ENCODE measurements around the gene RBM10.

RBM10 gene

GRCh38 chrX:47232197-47232802 lies 87.3 kb downstream of the RBM10 start:
- ChIA-PET POLR2A (interaction anchor here (1.8 kb wide), 1 partner anchor 14 kb away, joined by 20 read pairs; the partner anchor contains the start of gene CDK16), CTCF (interaction anchor here (1.5 kb wide), 1 partner anchor 291 kb away, joined by 5 read pairs; no protein-coding TSS in a partner anchor)
- no peak for DNase-seq (ENCODE audit: extremely low spot score)
- no peak for TF ChIP-seq CTCF (IDR thresholded peaks at IDR 0.05; ENCODE audit: control extremely low read depth, extremely low read depth, low read depth, missing control alignments)

- DNase-seq (ENCODE audit: extremely low spot score): peak; percentile 51
Measured at GRCh38 chrX:47232803-47233332, 87.8 kb downstream of the RBM10 start, which contains the start of gene USP11. TSS of gene USP11 (plus strand) at chrX:47233009. CDS start at chrX:47233044, 35 bp downstream.

GRCh38 chrX:47233333-47234113 lies 88.5 kb downstream of the RBM10 start:
- CTCF ChIA-PET: interaction anchor here (1.5 kb wide), 1 partner anchor 290 kb away, joined by 5 read pairs; no protein-coding TSS in a partner anchor

More at GRCh38 chrX:47232803-47233332, 87.8 kb downstream of the RBM10 start, which contains the start of gene USP11:
- POLR2A ChIA-PET: interaction anchor here (0.6 to 1.8 kb wide), 6 partner anchors 14 to 756 kb away, joined by 3 to 20 read pairs (median 4); partner anchors contain the start of gene CDK16
- TF ChIP-seq CTCF (IDR thresholded peaks at IDR 0.05; ENCODE audit: control extremely low read depth, extremely low read depth, low read depth, missing control alignments): no peak
- CTCF ChIA-PET: interaction anchor here (1.5 kb wide), 1 partner anchor 290 kb away, joined by 5 read pairs; no protein-coding TSS in a partner anchor

GRCh38 chrX:47234583-47234982 lies 89.6 kb downstream of the RBM10 start:
- no peak for TF ChIP-seq CTCF (IDR thresholded peaks at IDR 0.05; ENCODE audit: control extremely low read depth, extremely low read depth, low read depth, missing control alignments)
- POLR2A ChIA-PET: no interaction called here
- CTCF ChIA-PET: no interaction called here
- DNase-seq (ENCODE audit: extremely low spot score): no peak

More at GRCh38 chrX:47233333-47234113, 88.5 kb downstream of the RBM10 start:
- DNase-seq (ENCODE audit: extremely low spot score): peak; percentile 84
- POLR2A ChIA-PET: interaction anchor here (0.6 to 1.8 kb wide), 6 partner anchors 15 to 756 kb away, joined by 3 to 20 read pairs (median 4); partner anchors contain the start of gene CDK16
- no peak for TF ChIP-seq CTCF (IDR thresholded peaks at IDR 0.05; ENCODE audit: control extremely low read depth, extremely low read depth, low read depth, missing control alignments)

- TF ChIP-seq CTCF (IDR thresholded peaks at IDR 0.05; ENCODE audit: control extremely low read depth, extremely low read depth, low read depth, missing control alignments): no peak
- CTCF ChIA-PET: no interaction called here
- DNase-seq (ENCODE audit: extremely low spot score): no peak
- POLR2A ChIA-PET: no interaction called here
Measured at GRCh38 chrX:47235691-47236103, 90.7 kb downstream of the RBM10 start.

Measured in GM10248 (cell line).